Liver (tissue), 3 donors: ENCODE data around the gene PEAR1.

ENCODE experiments used
- ATF3 ChIP-seq: IDR thresholded peaks from 2 replicates; pipeline ENCODE4 v1.6.1; 2016; ENCODE audit warnings: antibody characterized with exemption
- CTCF ChIP-seq: fragments of 150-350 bp; IDR thresholded peaks from 2 replicates; pipeline ENCODE4 v1.5.1; 2017; ENCODE audit warnings: improper control_type of control experiment, low read depth, low read length; ENCODE audit not compliant: missing input control
- EGR1 ChIP-seq, 2 donors: IDR thresholded peaks; 2 replicates each; pipeline ENCODE4 v1.6.1; 2016 to 2018; ENCODE audit warnings: antibody characterized with exemption in 2 of 2, low read depth in 2 of 2
- JUND ChIP-seq, 2 donors: IDR thresholded peaks; 2 replicates each; pipeline ENCODE4 v1.6.1; 2016; ENCODE audit warnings: antibody characterized with exemption in 2 of 2
- MAX ChIP-seq: IDR thresholded peaks from 2 replicates; pipeline ENCODE4 v1.6.1; 2016; ENCODE audit warnings: antibody characterized with exemption
- NR2F2 ChIP-seq: IDR thresholded peaks from 2 replicates; pipeline ENCODE4 v1.6.1; 2016; ENCODE audit warnings: antibody characterized with exemption
- RAD21 ChIP-seq, 2 donors: IDR thresholded peaks; 2 replicates each; pipeline ENCODE4 v1.6.1; 2016; ENCODE audit warnings: antibody characterized with exemption in 2 of 2, mild to moderate bottlenecking in 2 of 2
- REST ChIP-seq: IDR thresholded peaks from 2 replicates; pipeline ENCODE4 v1.6.1; 2016; ENCODE audit warnings: antibody characterized with exemption, mild to moderate bottlenecking
- RXRA ChIP-seq, 2 donors: IDR thresholded peaks; 2 replicates each; pipeline ENCODE4 v1.6.1; 2017 to 2018; ENCODE audit warnings: antibody characterized with exemption in 2 of 2, mild to moderate bottlenecking in 1 of 2
- TAF1 ChIP-seq: conservative IDR thresholded peaks from 2 replicates; pipeline ENCODE4 v1.6.1; 2016; ENCODE audit warnings: antibody characterized with exemption, mild to moderate bottlenecking
- YY1 ChIP-seq: IDR thresholded peaks from 2 replicates; pipeline ENCODE4 v1.6.1; 2016; ENCODE audit warnings: antibody characterized with exemption, mild to moderate bottlenecking
- ZBTB33 ChIP-seq: IDR thresholded peaks from 2 replicates; pipeline ENCODE4 v1.6.1; 2016; ENCODE audit warnings: antibody characterized with exemption
- donor health status: healthy.
- donor health status: healthy.

- TF ChIP-seq CTCF (no peak), RAD21 (IDR thresholded peaks at IDR 0.05) (no peak), NR2F2 (no peak), MAX (no peak), TAF1 (no peak), ZBTB33 (no peak), REST (no peak), YY1 (no peak), ATF3 (no peak), RXRA (IDR thresholded peaks at IDR 0.05) (no peak), JUND (IDR thresholded peaks at IDR 0.05) (no peak), EGR1 (IDR thresholded peaks at IDR 0.05; ENCODE audit: low read depth in 2 of 2) (no peak)
Measured at GRCh38 chr1:156844638-156845037, 48.9 kb upstream of the PEAR1 start.
